ENCODE measurements around the gene LIPC. TPM values are rescaled to one million over a fixed set of nuclear protein-coding genes. Genes with fewer than 3 reads are reported as not detected.
A peak's percentile ranks its signal among the peaks of the same experiment; 100 is the strongest.

Gene LIPC
- total and polyA plus RNA-seq, 9 of the 15 experiments (the other 6 are each of a cell fraction or from before 2014, with no cell fraction given) = 0.07 to 0.41 (median 0.11) TPM; not detected in 2

- Histone ChIP-seq H2AFZ (ENCODE audit: low read depth, low read length) (no peak overlapping the region), H3K27ac (ENCODE audit: extremely low read depth, low read depth, low read length) (no peak overlapping the region), H4K20me1 (replicated peaks; ENCODE audit: control insufficient read depth, insufficient read depth, low read length) (no peaks in the 10 kb centered on the region), H3K9me3 (replicated peaks; ENCODE audit: control insufficient read depth, insufficient read depth, low read depth, low read length) (no peaks in the 10 kb centered on the region; the same call in 1 of the 2 replicates), H3K4me2 (ENCODE audit: insufficient read depth, low read length) (no peak overlapping the region), H3K79me2 (ENCODE audit: control insufficient read depth, insufficient read depth, low read length) (no peaks in the 10 kb centered on the region), H3K9me1 (ENCODE audit: control insufficient read depth, insufficient read depth, low read length) (no peaks in the 10 kb centered on the region), H3K27me3 (ENCODE audit: control insufficient read depth in 2 of 2, insufficient read depth in 2 of 2, low read length in 2 of 2) (no peaks in the 10 kb centered on the region), H3K36me3 (ENCODE audit: control insufficient read depth, insufficient read depth, low read length) (no peaks in the 10 kb centered on the region), H3K4me3 (no peak overlapping the region), H3K4me1 (replicated peaks in 1 of 2; ENCODE audit: control insufficient read depth in 2 of 2, insufficient read depth in 2 of 2, low read length in 2 of 2) (peaks cover 8 to 11% of the 10 kb centered on the region in 2 experiments; a peak in 4 of 5 replicates), H3K9ac (ENCODE audit: insufficient read depth in 1 of 2, low read depth in 2 of 2, low read length in 2 of 2) (no peak overlapping the region; a peak in 1 of 4 replicates)
- FAIRE-seq (no peak), ATAC-seq (no peak), DNase-seq (ENCODE audit: extremely low read depth in 1 of 4, low spot score in 3 of 4) (no peak)
- ChIA-PET CTCF (ENCODE audit: low intra/inter-chr PET ratio) (no interaction called here), POLR2A (interaction anchor here (1.3 kb wide), 1 partner anchor 8 kb away, joined by 3 read pairs; no protein-coding TSS in a partner anchor)
- BruUV-seq (replicated peaks) = no TSS peak
- peak; percentile 64 for TF ChIP-seq HMBOX1 (IDR thresholded peaks at IDR 0.05)
- peak; percentile 67 for TF ChIP-seq SPI1 (IDR thresholded peaks at IDR 0.05; ENCODE audit: borderline replicate concordance, low read depth, low read length)
- no peak for TF ChIP-seq ZBTB40 (IDR thresholded peaks at IDR 0.05)
- no peak for TF ChIP-seq ZBTB40 (CRISPR knock-in tag; IDR thresholded peaks at IDR 0.05)
- intact Hi-C loops (cut with micrococcal nuclease) = no loop called here
- WGBS (ENCODE audit: insufficient coverage, low coverage, missing lambda C conversion rate) = 64% methylated on average over 13 of the region's 13 CpGs
- in situ Hi-C loops (cut with MboI) = no loop called here
Observed at GRCh38 chr15:58484791-58485600, 53.2 kb downstream of the LIPC start.
